PC-9 (cell line): Measurements from ENCODE around the gene SF3A1. TPM values are rescaled to one million over a fixed set of nuclear protein-coding genes. Genes with fewer than 3 reads are reported as not detected.

ENCODE experiments used
- BruUV-seq: library from RNA; stranded (reverse); fragments of 400-500 nt; replicated peaks from 2 replicates; lab custom pipeline; 2021; lab: Mats Ljungman, UMichigan
- CTCF ChIA-PET: fragments of 300-600 bp; sonication (Branson Sonifier 250); formaldehyde crosslinking; loops from one replicate; lab custom pipeline; 2022; ENCODE audit warnings: antibody characterized with exemption; lab: Charles Lee
- POLR2A ChIA-PET: fragments of 300-600 bp; sonication (Branson Sonifier 250); formaldehyde crosslinking; loops from one replicate; lab custom pipeline; 2022; ENCODE audit warnings: antibody characterized with exemption; ENCODE audit not compliant: unreplicated experiment; lab: Charles Lee
- DNase-seq, 2 experiments: peaks; one replicate each; pipeline versions ENCODE4 v3.0.0 to v3.0.0-alpha.2; 2015 to 2022; ENCODE audit warnings: mixed read lengths in 1 of 2
- H2AFZ ChIP-seq: fragments of 200-600 bp; sonication (generic); 2 replicates; pipeline ENCODE4 v1.8.1; 2017; ENCODE audit warnings: antibody characterized with exemption
- H3F3A ChIP-seq: fragments of 200-600 bp; sonication (generic); 2 replicates; pipeline ENCODE4 v1.8.1; 2017; ENCODE audit warnings: antibody characterized with exemption, mild to moderate bottlenecking, low read depth; ENCODE audit not compliant: insufficient read depth
- H3K27ac ChIP-seq: fragments of 200-600 bp; sonication (generic); 2 replicates; pipeline ENCODE4 v1.6.1; 2016; ENCODE audit warnings: mixed run types
- H3K27me3 ChIP-seq: fragments of 200-600 bp; sonication (generic); 2 replicates; pipeline ENCODE4 v1.6.1; 2016; ENCODE audit warnings: low read depth, mixed run types; ENCODE audit not compliant: insufficient read depth
- H3K36me3 ChIP-seq: fragments of 200-600 bp; sonication (generic); 2 replicates; pipeline ENCODE4 v1.6.1; 2016; ENCODE audit warnings: low read depth, mixed run types
- H3K4me1 ChIP-seq: fragments of 200-600 bp; sonication (generic); replicated peaks from 2 replicates; pipeline ENCODE4 v1.6.1; 2016; ENCODE audit warnings: mixed run types; ENCODE audit not compliant: insufficient read depth
- H3K4me2 ChIP-seq: fragments of 200-600 bp; sonication (generic); 2 replicates; pipeline ENCODE4 v1.6.1; 2017; ENCODE audit warnings: mixed run types
- H3K4me3 ChIP-seq: fragments of 200-600 bp; sonication (generic); 2 replicates; pipeline ENCODE4 v1.6.1; 2016; ENCODE audit warnings: mixed run types
- H3K79me2 ChIP-seq: fragments of 200-600 bp; sonication (generic); 2 replicates; pipeline ENCODE4 v1.6.1; 2017; ENCODE audit warnings: low read depth, mixed run types
- H3K9me2 ChIP-seq: fragments of 200-600 bp; sonication (generic); 2 replicates; pipeline ENCODE4 v1.8.1; 2017; ENCODE audit warnings: mild to moderate bottlenecking; ENCODE audit not compliant: insufficient read depth
- H3K9me3 ChIP-seq: fragments of 200-600 bp; sonication (generic); 2 replicates; pipeline ENCODE4 v1.8.1; 2016; ENCODE audit warnings: low read depth; ENCODE audit not compliant: insufficient read depth
- H4K20me1 ChIP-seq: fragments of 200-600 bp; sonication (generic); 2 replicates; pipeline ENCODE4 v1.8.1; 2017; ENCODE audit not compliant: insufficient read depth
- CTCF ChIP-seq: fragments of 200-600 bp; sonication (generic); conservative IDR thresholded peaks from 2 replicates; pipeline ENCODE4 v1.6.1; 2017; ENCODE audit warnings: mixed run types, antibody characterized with exemption, mild to moderate bottlenecking, moderate library complexity
- EZH2 ChIP-seq: fragments of 200-600 bp; sonication (generic); IDR thresholded peaks from 2 replicates; pipeline ENCODE4 v1.8.0; 2017; ENCODE audit warnings: antibody characterized with exemption, low read depth
- intact Hi-C: fragments of 100-400 bp; cut with micrococcal nuclease; formaldehyde crosslinking; loops from one replicate; pipeline ENCODE4 v1.10.0; 2022; ENCODE audit not compliant: unreplicated experiment
- total RNA-seq: library from RNA; stranded (reverse); gene quantifications from 2 replicates; pipeline ENCODE4 v1.2.3, GENCODE V29; 2021

SF3A1 gene
- total RNA-seq, 1 experiment from 2014 or later, result 189 TPM

- H3K4me2 ChIP-seq, result no peak overlapping the region; the same call in 1 of the 2 replicates
- POLR2A ChIA-PET, result interaction anchor here (0.7 kb wide), 1 partner anchor 29 kb away, joined by 7 read pairs; no protein-coding TSS in a partner anchor
These were observed 34.4 kb upstream of the SF3A1 start for GRCh38 chr22:30390974-30391691.

GRCh38 chr22:30386960-30387827, 30.5 kb upstream of the SF3A1 start, which contains the start of gene RNF215:
Gene RNF215, minus strand, starts transcription at chr22:30387411. Its CDS starts 98 bp downstream, at chr22:30387313.
- Histone ChIP-seq H4K20me1 (no peaks in the 10 kb centered on the region), H3K4me2 (peak within 1 kb of the TSS; percentile 86), H3K27ac (no peak within 1 kb of the TSS), H3K4me3 (peak within 1 kb of the TSS; percentile 65), H3K79me2 (peaks cover 5% of the 10 kb centered on the region; the same call in 1 of the 2 replicates), H3K27me3 (no peaks in the 10 kb centered on the region), H3K9me2 (no peaks in the 10 kb centered on the region), H3F3A (peaks cover 21% of the 10 kb centered on the region; the same call in 1 of the 2 replicates), H3K4me1 (peaks cover 15% of the 10 kb centered on the region), H3K9me3 (no peaks in the 10 kb centered on the region), H3K36me3 (no peaks in the 10 kb centered on the region), H2AFZ (peak within 1 kb of the TSS; percentile 87)
- ChIA-PET CTCF (interaction anchor here (0.5 to 1.0 kb wide), 5 partner anchors 10 to 107 kb away, joined by 3 to 12 read pairs (median 3); partner anchors contain the start of gene SEC14L2), POLR2A (interaction anchor here (0.6 to 1.0 kb wide), 4 partner anchors 36 to 649 kb away, joined by 3 to 15 read pairs (median 4); no protein-coding TSS in a partner anchor)
- TF ChIP-seq EZH2 (no peak), CTCF (peak; percentile 94)
- DNase-seq, result peak; percentile 52 to 89
- intact Hi-C loops, result loop anchor here (1.0 kb wide), 3 partner anchors 99 to 131 kb away; no protein-coding TSS in a partner anchor
- BruUV-seq, result no TSS peak

More at GRCh38 chr22:30390974-30391691, 34.4 kb upstream of the SF3A1 start:
- Histone ChIP-seq H3K4me1 (peaks cover 21% of the 10 kb centered on the region), H3F3A (peaks cover 21% of the 10 kb centered on the region; the same call in 1 of the 2 replicates), H3K79me2 (peaks cover 5% of the 10 kb centered on the region; the same call in 1 of the 2 replicates), H3K27me3 (no peaks in the 10 kb centered on the region), H3K36me3 (no peaks in the 10 kb centered on the region), H3K27ac (no peak overlapping the region), H3K4me3 (no peak overlapping the region), H4K20me1 (no peaks in the 10 kb centered on the region), H2AFZ (no peak overlapping the region), H3K9me2 (no peaks in the 10 kb centered on the region), H3K9me3 (no peaks in the 10 kb centered on the region)
- no TSS peak for BruUV-seq
- peak; percentile 69 to 74 for DNase-seq
- intact Hi-C loops, result loop anchor here (1.0 to 10.0 kb wide), 5 partner anchors 35 to 286 kb away; no protein-coding TSS in a partner anchor
- CTCF ChIA-PET, result interaction anchor here (0.6 to 2.2 kb wide), 5 partner anchors 36 to 364 kb away, joined by 3 to 8 read pairs (median 3); partner anchors contain the start of gene MTFP1
- peak; percentile 93 for TF ChIP-seq CTCF
- no peak for TF ChIP-seq EZH2

- no TSS peak for BruUV-seq
- H3F3A ChIP-seq, result peaks cover 17% of the 10 kb centered on the region; the same call in 1 of the 2 replicates
- H3K27ac ChIP-seq, result no peak overlapping the region
- H3K9me3 ChIP-seq, result no peaks in the 10 kb centered on the region
- H3K36me3 ChIP-seq, result no peaks in the 10 kb centered on the region
- peak overlapping the region; percentile 87 for H2AFZ ChIP-seq
- TF ChIP-seq EZH2 (no peak), CTCF (no peak)
- H3K4me3 ChIP-seq, result peak overlapping the region; percentile 65
- H3K4me1 ChIP-seq, result peaks cover 14% of the 10 kb centered on the region
- POLR2A ChIA-PET, result no interaction called here
- no peaks in the 10 kb centered on the region for H3K9me2 ChIP-seq
- intact Hi-C loops, result loop anchor here (1.0 kb wide), 1 partner anchor 123 kb away; no protein-coding TSS in a partner anchor
- peak overlapping the region; percentile 84 for H3K4me2 ChIP-seq
- peaks cover 5% of the 10 kb centered on the region; the same call in 1 of the 2 replicates for H3K79me2 ChIP-seq
- no peak for DNase-seq
- no peaks in the 10 kb centered on the region for H3K27me3 ChIP-seq
- H4K20me1 ChIP-seq, result no peaks in the 10 kb centered on the region
- CTCF ChIA-PET, result no interaction called here
These were observed 29.9 kb upstream of the SF3A1 start for GRCh38 chr22:30386608-30386959.
